Measurements from ENCODE around the gene MAGI2. TPM values are rescaled to one million over a fixed set of nuclear protein-coding genes. Genes with fewer than 3 reads are reported as not detected.

The MAGI2 gene
- total RNA-seq, 2 donors from 2014 or later, result 18.3 to 31.8 TPM

DNA sequence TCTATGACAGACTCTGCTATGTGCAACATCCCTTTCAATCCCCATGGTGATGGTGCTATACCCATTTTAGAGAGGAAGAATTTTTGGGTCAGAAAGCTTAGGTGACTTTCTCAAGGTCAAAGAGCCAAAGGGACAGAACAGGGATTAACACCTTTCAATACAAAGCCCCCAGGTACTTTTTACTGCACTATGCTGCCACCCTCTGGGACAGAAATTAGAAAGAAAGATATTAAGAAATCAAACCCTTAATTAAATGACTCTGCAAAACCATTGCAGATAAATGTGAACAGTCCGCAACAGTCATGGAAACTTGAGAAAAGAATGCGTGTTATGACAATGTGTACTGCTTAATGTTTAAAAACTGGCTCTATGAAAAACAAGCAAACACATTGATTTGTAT is 673.7 kb downstream of the MAGI2 start:
- no peaks in the 10 kb centered on the region for H3K27me3 ChIP-seq (replicated peaks; ENCODE audit: insufficient read depth)
- ATAC-seq (ENCODE audit: insufficient number of reproducible peaks, low FRiP score, low read depth) (no peak), DNase-seq (ENCODE audit: low spot score) (no peak)
- no peak overlapping the region for H3K27ac ChIP-seq
- no peaks in the 10 kb centered on the region for H3K36me3 ChIP-seq
- no peak overlapping the region for H3K4me3 ChIP-seq
- TF ChIP-seq, protein P1, sequence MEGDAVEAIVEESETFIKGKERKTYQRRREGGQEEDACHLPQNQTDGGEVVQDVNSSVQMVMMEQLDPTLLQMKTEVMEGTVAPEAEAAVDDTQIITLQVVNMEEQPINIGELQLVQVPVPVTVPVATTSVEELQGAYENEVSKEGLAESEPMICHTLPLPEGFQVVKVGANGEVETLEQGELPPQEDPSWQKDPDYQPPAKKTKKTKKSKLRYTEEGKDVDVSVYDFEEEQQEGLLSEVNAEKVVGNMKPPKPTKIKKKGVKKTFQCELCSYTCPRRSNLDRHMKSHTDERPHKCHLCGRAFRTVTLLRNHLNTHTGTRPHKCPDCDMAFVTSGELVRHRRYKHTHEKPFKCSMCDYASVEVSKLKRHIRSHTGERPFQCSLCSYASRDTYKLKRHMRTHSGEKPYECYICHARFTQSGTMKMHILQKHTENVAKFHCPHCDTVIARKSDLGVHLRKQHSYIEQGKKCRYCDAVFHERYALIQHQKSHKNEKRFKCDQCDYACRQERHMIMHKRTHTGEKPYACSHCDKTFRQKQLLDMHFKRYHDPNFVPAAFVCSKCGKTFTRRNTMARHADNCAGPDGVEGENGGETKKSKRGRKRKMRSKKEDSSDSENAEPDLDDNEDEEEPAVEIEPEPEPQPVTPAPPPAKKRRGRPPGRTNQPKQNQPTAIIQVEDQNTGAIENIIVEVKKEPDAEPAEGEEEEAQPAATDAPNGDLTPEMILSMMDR (IDR thresholded peaks at IDR 0.05), result no peak
- no peaks in the 10 kb centered on the region for H3K9me3 ChIP-seq
- H3K4me1 ChIP-seq (ENCODE audit: control insufficient read depth in 1 of 2, low read depth in 2 of 2), result no peaks in the 10 kb centered on the region

DNA sequence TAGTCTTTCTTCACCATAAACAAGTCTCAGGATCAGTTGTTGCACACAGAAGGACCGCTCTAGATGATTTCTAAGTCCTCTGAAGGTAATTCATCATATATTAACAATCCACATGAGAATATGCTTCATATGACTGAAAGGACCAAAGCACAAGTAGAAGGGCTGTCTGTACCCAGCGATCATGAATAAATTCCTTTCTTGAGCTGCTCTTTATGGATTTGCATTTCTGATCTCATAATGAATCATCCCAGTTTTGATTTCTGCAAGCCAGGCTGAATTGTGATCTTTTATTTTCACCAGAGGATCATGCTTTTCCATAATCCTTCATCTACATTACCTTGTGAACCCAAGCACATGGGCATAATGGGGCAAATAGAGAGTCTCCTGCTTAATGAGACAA is 675.6 kb downstream of the MAGI2 start:
- Histone ChIP-seq H3K27me3 (replicated peaks; ENCODE audit: insufficient read depth) (no peaks in the 10 kb centered on the region), H3K9me3 (no peaks in the 10 kb centered on the region), H3K27ac (no peak overlapping the region), H3K36me3 (no peaks in the 10 kb centered on the region), H3K4me1 (ENCODE audit: control insufficient read depth in 1 of 2, low read depth in 2 of 2) (peaks cover 0 to 12% of the 10 kb centered on the region in 2 donors), H3K4me3 (no peak overlapping the region)
- TF ChIP-seq, protein P1 (IDR thresholded peaks at IDR 0.05), result no peak
- DNase-seq (ENCODE audit: low spot score) (no peak), ATAC-seq (ENCODE audit: insufficient number of reproducible peaks, low FRiP score, low read depth) (no peak)

- DNase-seq (ENCODE audit: low spot score), result no peak
- Histone ChIP-seq H3K9me3 (no peaks in the 10 kb centered on the region), H3K4me1 (ENCODE audit: control insufficient read depth in 1 of 2, low read depth in 2 of 2) (peaks cover 5 to 25% of the 10 kb centered on the region in 2 donors), H3K27me3 (replicated peaks; ENCODE audit: insufficient read depth) (no peaks in the 10 kb centered on the region), H3K36me3 (no peaks in the 10 kb centered on the region), H3K4me3 (peak overlapping the region; percentile 72), H3K27ac (no peak overlapping the region)
- TF ChIP-seq, protein P1 (IDR thresholded peaks at IDR 0.05), result no peak
- no peak for ATAC-seq (ENCODE audit: insufficient number of reproducible peaks, low FRiP score, low read depth)
Measured at GRCh38 chr7:78770422-78771410, 682.8 kb downstream of the MAGI2 start.

GRCh38 chr7:78769481-78770101 is 683.9 kb downstream of the MAGI2 start:
- no peaks in the 10 kb centered on the region for H3K36me3 ChIP-seq
- H3K27ac ChIP-seq, result no peak overlapping the region
- ATAC-seq (ENCODE audit: insufficient number of reproducible peaks, low FRiP score, low read depth) (no peak), DNase-seq (ENCODE audit: low spot score) (no peak)
- TF ChIP-seq, protein P1 (IDR thresholded peaks at IDR 0.05), result no peak
- no peaks in the 10 kb centered on the region for H3K9me3 ChIP-seq
- H3K4me3 ChIP-seq, result peak overlapping the region; percentile 72
- H3K27me3 ChIP-seq (replicated peaks; ENCODE audit: insufficient read depth), result no peaks in the 10 kb centered on the region
- H3K4me1 ChIP-seq (ENCODE audit: control insufficient read depth in 1 of 2, low read depth in 2 of 2), result peaks cover 5 to 28% of the 10 kb centered on the region in 2 donors

GRCh38 chr7:78768859-78769258 is 684.6 kb downstream of the MAGI2 start:
- Histone ChIP-seq H3K4me1 (ENCODE audit: control insufficient read depth in 1 of 2, low read depth in 2 of 2) (peaks cover 5 to 30% of the 10 kb centered on the region in 2 donors), H3K27ac (no peak overlapping the region), H3K9me3 (no peaks in the 10 kb centered on the region), H3K27me3 (replicated peaks; ENCODE audit: insufficient read depth) (no peaks in the 10 kb centered on the region), H3K36me3 (no peaks in the 10 kb centered on the region), H3K4me3 (peak overlapping the region; percentile 72)
- ATAC-seq (ENCODE audit: insufficient number of reproducible peaks, low FRiP score, low read depth) (no peak), DNase-seq (ENCODE audit: low spot score) (no peak)
- TF ChIP-seq, protein P1 (IDR thresholded peaks at IDR 0.05), result no peak
